Epithelial cell of esophagus (primary cell): Measurements from ENCODE around the gene VIPR1.

ENCODE experiments used
- DNase-seq: peaks from one replicate; pipeline ENCODE4 v3.0.0; 2010; ENCODE audit warnings: low read depth
- H3K4me3 ChIP-seq: 2 replicates; pipeline ENCODE4 v1.5.1; 2011; ENCODE audit warnings: mild to moderate bottlenecking, low read length, control low read depth
- TF ChIP-seq, protein P1 (sequence below): IDR thresholded peaks from 2 replicates; pipeline ENCODE4 v1.5.1; 2011; ENCODE audit warnings: low read depth, mild to moderate bottlenecking, low read length, control low read depth, inconsistent platforms; ENCODE audit not compliant: insufficient read depth; ENCODE audit errors: missing control alignments

VIPR1 gene

DNA sequence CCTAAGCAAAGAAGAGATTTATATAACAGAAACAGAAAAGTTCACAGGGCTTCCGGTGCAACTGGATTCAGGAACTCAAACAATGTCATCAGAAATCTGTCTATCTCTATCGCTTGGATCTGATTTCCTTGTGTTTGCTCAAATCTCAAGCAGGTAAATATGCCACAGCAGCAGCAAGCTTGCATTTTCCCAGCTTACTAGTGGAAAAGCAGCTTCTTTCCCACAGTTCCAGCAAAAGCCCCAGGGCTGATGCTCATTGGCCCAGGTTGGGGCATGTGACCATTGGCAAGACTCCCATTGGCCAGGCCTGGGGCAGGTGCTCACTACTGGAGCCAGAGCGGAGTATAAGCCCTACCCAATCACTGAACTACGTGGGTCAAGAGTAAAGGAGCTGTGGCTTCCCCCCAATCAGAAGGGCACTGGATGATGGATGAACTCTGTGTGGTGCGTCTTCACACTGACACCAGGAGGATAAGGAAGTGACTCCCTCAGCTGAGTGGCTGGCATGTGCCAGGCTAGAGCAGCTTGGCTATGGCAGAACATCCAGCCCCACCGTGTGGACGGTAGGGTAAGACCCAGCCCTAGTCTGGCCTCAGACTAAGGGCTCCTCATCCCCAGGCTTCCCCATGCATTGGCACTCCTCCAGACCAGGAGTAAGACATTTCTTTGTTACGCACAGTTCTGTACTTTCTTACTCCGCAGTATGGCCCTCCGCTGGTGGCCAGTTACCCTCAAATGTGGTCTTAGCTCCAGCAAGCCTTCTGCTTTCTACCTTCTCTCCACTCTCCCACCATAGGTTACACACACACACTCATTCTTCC lies 13.1 kb upstream of the VIPR1 start:
- DNase-seq = no peak
- TF ChIP-seq, protein P1, sequence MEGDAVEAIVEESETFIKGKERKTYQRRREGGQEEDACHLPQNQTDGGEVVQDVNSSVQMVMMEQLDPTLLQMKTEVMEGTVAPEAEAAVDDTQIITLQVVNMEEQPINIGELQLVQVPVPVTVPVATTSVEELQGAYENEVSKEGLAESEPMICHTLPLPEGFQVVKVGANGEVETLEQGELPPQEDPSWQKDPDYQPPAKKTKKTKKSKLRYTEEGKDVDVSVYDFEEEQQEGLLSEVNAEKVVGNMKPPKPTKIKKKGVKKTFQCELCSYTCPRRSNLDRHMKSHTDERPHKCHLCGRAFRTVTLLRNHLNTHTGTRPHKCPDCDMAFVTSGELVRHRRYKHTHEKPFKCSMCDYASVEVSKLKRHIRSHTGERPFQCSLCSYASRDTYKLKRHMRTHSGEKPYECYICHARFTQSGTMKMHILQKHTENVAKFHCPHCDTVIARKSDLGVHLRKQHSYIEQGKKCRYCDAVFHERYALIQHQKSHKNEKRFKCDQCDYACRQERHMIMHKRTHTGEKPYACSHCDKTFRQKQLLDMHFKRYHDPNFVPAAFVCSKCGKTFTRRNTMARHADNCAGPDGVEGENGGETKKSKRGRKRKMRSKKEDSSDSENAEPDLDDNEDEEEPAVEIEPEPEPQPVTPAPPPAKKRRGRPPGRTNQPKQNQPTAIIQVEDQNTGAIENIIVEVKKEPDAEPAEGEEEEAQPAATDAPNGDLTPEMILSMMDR = no peak
- no peak overlapping the region for H3K4me3 ChIP-seq

DNA sequence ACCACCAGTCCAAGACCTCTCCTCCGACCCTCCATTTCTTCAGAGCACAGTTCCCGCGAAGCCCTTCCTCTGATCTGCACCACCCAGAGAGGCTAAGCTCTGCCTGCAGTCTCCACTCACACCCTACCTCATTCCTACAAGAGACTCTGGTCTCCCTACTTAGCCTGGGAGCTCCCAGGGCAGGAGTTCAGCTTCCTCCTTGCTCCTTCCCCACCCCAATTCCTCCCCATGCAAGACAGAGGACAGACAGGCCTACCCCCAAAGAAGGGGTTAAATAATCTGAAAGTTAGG lies 12.6 kb upstream of the VIPR1 start:
- H3K4me3 ChIP-seq = no peak overlapping the region
- DNase-seq = no peak
- TF ChIP-seq, protein P1 = no peak

DNA sequence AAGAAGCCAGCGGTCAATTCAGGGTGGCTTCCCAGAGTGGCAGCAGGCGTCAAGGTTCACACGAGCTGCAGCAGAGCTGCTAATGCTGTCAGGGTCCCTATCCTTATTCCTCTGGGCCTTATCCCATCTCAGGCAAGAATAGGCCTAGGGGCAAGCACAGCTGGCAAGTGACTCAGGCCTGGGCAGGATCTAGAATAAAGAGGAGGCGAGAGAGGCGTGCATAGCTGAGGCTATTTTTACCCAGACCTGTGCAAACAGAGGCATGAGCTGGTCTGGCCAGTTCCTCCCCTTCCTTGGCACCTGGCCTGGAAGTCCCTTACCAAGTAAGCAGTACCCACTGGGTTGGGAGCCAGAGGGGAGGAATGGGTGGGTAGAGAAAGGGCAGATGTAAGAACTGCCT lies 12.2 kb upstream of the VIPR1 start:
- peak; percentile 94 for DNase-seq
- no peak overlapping the region for H3K4me3 ChIP-seq
- TF ChIP-seq, protein P1 = no peak

DNA sequence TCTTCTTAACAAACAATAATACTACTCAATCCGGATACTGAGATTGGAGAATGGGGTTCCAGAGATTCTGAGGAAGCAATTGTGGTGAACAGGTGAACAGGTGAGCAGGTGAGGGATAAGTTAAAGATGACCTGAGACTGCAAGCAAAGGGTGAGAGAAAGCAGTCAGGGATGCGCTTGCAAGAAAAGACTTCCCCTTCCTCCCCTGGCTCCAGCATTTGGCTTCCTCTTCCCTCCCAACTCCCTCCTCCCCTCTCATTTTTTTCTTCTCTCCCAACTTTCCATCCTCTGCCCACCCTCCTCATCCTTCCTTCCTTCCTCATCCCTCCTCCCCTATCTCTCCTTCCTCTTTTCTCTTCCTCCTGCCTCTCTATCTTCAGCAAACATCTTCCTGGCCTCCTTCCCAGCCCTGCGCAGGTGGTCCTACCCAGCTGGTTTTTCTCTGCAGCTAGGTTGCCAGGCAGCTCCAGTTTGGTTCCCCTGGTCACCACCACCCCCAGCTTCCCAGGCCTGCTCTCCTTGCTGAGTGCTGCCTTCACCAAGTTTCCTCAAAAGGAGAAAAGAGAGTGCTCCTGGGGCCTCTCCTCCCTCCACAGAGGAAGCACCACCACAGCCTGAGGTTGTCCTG lies 10.4 kb upstream of the VIPR1 start:
- TF ChIP-seq, protein P1 = no peak
- no peak for DNase-seq
- H3K4me3 ChIP-seq = no peak overlapping the region

DNA sequence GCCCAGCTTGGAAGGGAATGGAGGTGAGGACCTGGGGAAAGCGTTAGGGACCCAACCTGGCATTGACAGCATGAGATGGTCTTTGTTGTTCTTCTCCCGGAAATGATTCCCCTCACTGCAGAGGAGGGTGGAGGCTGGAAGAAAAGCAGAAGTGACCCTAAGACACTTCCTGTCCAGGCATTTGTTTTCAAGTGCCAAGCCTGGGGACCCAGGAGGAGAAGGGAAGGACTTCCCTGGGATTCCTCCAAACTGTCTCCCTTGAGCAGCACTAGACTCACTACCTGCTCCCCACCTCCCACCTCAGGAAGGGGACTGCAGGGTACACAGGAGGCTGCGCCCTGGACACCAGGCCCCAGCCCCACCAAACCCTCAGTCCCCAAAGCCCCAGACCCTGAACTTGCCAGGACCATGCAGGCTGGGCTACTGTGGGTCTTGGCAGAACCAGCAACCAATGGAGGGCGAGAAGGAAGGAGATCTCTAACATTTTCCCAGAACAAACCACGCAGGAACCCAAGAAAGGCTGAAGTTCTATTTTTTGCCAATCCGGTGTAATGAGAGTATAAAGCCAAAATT lies 9.8 kb upstream of the VIPR1 start:
- TF ChIP-seq, protein P1 = no peak
- H3K4me3 ChIP-seq = no peak overlapping the region
- no peak for DNase-seq

DNA sequence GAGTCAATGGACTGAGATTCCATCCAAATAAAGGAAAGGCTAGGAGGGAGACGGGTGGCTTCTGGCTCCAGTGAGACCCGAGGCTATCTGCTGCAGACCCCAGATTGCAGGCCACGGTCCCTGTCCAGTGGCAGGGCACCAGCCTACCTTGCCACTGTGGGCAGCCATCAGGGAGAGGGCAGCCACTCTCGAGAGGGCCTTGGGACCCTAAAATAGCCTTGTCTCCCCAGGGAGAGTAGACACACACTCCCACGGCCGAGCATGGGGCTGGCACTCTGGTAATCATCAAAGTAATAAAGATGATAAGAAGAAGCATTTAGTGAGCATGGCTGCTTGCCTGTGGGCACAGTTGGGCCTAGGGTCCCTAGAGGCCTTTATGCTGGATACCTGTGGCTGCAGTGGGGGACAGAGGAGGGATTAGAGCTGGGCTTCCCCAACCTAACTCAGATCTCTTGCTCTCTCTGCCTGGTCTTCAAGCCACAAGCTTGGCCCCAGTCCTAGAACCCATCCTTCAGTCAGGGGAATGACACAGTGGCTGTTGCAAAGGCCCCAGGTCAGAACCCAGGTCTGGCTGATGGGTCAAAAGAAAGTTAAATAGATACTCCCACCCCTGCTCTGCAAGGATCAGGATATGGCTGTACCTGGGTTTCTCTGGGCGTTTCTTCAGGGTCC lies 9.2 kb upstream of the VIPR1 start:
- H3K4me3 ChIP-seq = no peak overlapping the region
- TF ChIP-seq, protein P1 = no peak
- DNase-seq = no peak

DNA sequence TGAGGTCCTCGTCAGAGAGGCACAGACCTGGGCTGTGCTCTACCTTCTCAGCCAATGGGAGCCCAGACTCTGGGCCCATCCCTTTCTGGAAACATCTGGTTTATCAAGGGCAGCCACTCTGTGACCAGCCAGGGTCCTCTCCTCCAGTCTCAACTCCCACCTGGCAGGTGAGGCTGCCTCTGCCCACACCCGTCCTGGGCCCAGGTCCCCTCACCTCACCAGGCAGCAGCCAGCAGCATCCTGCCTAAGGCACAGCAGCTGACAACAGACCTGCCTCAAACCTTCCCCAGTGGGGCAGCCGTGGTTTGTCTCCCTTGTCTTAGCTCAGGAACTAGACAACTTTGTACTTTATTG lies 8.7 kb upstream of the VIPR1 start:
- TF ChIP-seq, protein P1 = no peak
- DNase-seq = no peak
- no peak overlapping the region for H3K4me3 ChIP-seq
